ENCODE measurements around the gene EN1.

Gene EN1

DNA sequence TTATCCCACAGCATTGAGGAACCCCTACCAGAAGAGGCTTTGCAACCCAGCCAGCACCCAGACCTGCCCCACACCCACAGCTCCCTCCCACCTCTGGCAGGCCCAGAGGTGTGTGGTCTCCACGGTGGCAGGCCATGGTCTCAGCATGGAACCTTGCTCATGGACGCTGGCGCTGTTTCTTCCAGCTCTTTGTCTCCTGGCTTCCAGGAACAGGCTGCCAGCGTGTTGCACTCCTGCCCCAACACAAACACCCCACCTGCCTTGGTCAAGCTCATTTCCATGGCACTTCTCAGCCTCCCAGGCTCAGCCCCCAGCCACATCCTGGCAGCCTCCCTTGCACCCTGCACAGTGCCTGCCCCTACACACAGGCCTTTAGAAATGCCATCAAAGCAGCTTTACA, 31.7 kb downstream of the EN1 start:
- TF ChIP-seq, protein P1, sequence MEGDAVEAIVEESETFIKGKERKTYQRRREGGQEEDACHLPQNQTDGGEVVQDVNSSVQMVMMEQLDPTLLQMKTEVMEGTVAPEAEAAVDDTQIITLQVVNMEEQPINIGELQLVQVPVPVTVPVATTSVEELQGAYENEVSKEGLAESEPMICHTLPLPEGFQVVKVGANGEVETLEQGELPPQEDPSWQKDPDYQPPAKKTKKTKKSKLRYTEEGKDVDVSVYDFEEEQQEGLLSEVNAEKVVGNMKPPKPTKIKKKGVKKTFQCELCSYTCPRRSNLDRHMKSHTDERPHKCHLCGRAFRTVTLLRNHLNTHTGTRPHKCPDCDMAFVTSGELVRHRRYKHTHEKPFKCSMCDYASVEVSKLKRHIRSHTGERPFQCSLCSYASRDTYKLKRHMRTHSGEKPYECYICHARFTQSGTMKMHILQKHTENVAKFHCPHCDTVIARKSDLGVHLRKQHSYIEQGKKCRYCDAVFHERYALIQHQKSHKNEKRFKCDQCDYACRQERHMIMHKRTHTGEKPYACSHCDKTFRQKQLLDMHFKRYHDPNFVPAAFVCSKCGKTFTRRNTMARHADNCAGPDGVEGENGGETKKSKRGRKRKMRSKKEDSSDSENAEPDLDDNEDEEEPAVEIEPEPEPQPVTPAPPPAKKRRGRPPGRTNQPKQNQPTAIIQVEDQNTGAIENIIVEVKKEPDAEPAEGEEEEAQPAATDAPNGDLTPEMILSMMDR (IDR thresholded peaks at IDR 0.05; ENCODE audit: low read depth, low read length), result no peak
- no peak overlapping the region for H3K4me3 ChIP-seq (ENCODE audit: low read depth, low read length)

DNA sequence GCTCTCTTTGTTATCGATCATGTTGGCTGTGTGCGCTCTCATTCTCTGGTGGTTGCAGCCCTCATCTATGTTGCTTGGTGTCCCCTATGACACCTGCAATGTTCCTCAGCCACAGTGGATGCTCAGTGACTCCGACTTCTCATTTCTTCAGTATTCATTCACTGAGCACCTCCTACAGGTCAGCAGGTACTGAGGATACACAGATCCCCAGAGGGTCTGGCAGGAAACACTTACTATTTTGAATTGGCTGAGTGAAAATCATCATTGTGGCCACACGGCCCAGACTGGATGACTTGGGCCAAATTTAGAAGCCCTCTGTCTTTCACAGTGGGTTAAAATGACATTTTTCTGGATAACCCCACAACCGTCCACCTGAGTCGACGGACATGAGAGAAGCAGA, 32.1 kb downstream of the EN1 start:
- TF ChIP-seq, protein P1 (IDR thresholded peaks at IDR 0.05; ENCODE audit: low read depth, low read length), result no peak
- H3K4me3 ChIP-seq (ENCODE audit: low read depth, low read length), result no peak overlapping the region

DNA sequence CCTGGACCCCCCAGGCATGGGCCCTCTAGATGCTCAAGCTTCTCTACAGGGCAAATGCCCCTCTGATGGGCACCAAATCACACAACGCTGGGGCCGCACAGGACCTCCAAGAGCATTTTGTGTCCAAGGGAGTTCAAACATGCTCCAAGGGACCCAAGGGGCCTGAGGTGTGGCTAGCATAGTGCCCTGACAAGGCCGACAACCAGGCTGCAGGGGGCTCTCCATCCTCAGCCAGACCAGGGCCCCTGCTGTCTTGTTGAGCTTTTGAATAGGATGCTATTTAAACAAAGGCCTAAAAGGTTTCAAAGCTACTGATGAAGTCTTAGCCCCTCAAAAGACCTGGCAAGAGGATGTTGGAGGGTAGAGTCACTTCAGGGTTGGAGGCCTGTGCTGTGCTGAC, 33.1 kb downstream of the EN1 start:
- no peak overlapping the region for H3K4me3 ChIP-seq (ENCODE audit: low read depth, low read length)
- TF ChIP-seq, protein P1 (IDR thresholded peaks at IDR 0.05; ENCODE audit: low read depth, low read length), result no peak

DNA sequence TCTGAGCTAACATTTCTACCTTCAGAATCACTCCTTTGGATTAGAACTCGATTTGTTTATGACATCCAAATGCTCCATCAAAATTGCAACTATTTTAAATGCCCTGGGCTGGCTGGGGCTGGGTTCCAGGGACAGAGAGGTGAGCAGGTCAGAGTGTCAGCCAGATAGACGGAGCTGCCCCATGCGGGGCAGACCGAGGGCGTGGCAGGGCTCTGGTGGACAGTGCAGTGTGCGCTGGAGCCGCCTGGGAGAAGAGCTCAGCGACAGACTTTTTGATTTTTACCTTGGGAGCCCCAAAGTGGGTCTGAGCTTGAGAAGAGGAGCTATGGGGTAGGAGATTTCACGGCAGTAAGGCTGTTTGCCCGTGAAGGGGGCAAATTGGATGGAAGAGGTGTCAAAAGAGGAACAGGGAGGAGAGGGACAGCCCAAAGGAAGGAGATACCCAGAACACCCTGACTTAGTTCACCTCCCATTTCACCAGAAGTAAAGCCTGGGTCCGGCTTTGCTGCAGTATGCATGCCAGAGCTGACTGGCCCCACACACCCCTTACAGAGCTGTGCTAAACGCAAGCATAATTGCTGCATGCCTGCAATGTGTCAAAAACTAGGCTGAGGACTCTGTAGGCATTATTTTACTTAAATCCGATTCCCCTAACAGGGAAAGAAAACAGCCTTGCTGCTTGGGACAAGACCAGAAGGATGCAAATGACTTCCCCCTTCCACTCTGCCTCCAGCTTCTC, 33.7 kb downstream of the EN1 start:
- no peak overlapping the region for H3K4me3 ChIP-seq (ENCODE audit: low read depth, low read length)
- TF ChIP-seq, protein P1 (IDR thresholded peaks at IDR 0.05; ENCODE audit: low read depth, low read length), result no peak

DNA sequence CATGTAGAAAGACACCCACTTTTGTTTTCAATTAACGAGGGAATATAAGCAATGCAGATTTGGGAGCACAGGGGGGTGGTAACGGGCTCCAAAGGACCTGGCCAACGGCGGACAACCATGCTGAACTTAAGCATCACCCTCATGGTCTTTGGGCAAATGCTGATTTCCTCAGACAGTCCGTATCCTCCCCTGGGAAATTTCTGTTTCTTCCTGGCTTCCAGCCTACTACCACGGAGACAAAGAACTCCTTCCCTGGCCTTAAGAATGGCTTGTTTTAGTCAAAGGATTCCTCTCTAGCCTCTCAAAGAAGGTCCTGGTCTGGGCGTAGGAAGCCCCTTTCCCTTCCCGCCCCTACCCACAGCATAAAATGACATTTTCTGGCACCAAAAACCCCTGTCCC, 34.3 kb downstream of the EN1 start:
- TF ChIP-seq, protein P1 (IDR thresholded peaks at IDR 0.05; ENCODE audit: low read depth, low read length), result no peak
- no peak overlapping the region for H3K4me3 ChIP-seq (ENCODE audit: low read depth, low read length)

DNA sequence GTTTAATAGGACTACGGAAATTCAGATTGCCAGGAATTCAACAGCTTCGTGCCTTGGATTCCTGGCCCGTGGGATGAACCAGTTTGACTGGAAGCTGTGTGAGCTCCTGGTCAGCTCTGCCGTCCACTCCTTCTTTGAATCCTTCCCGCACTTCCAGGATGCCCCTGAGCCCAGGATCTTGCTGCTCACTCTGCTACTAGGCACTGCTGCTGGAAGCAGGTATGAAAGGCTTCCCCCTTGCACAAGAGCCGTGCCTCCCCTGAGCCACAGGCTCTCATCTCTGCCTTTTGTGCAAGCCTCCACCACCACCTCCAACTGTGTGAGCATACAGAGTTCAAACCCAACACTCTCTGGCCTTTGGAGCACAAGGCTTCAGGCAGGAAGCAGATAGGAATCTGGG, 34.9 kb downstream of the EN1 start:
- TF ChIP-seq, protein P1 (IDR thresholded peaks at IDR 0.05; ENCODE audit: low read depth, low read length), result no peak
- no peak overlapping the region for H3K4me3 ChIP-seq (ENCODE audit: low read depth, low read length)

DNA sequence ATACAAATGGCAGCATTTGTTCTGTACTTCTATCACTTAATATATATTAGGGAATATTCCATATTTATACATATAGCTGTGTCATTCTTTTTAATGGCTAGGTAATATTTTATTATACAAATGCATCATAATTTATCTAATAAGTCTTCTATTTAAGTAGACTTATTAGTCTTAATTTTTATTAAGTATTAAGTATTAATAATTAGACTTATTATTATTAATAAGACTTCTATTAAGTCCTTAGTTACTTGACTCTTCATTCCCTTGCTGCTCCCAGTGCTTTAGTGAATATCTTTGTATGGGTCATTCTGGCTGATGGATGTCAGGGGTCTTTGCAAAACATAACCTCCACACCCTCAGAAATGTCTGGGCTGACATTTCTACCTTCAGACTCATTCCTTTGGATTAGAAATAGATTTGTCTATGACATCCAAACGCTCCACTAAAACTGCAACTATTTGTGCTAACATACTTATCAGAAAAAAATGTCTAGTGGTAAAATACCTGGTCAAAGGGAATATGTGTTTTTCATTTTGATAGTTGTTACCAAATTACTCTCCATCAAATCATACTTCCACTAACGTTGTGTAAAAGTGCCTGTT, 35.8 kb downstream of the EN1 start:
- H3K4me3 ChIP-seq (ENCODE audit: low read depth, low read length), result no peak overlapping the region
- TF ChIP-seq, protein P1 (IDR thresholded peaks at IDR 0.05; ENCODE audit: low read depth, low read length), result no peak

All from WI38 (cell line).